ENCODE measurements around the gene GMDS. TPM values are rescaled to one million over a fixed set of nuclear protein-coding genes. Genes with fewer than 3 reads are reported as not detected.
A peak's percentile ranks its signal among the peaks of the same experiment; 100 is the strongest.

The GMDS gene
- total and polyA plus RNA-seq, 2 of the 4 experiments (the other 2 are of a cell fraction) = 7.3 to 21.9 TPM

DNA sequence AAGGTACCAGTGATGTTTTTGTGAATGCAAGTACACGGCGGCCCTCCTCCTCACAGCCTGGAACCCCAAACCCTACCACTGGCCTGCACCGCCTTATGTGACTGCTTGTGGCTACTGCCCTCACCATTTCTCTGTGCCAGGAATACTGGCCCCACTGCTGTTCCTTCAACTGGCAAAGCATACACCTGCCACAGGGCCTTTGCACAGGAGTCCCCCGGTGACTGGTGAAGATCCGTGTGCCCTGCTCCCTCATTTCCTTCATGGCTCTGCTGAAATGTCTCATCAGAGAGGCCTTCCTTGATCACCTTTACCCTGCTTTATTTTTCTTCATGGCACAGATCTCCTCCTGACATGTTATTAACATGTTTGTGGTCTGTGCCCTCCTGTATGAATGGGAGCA is 581.9 kb downstream of the GMDS start:
- intact Hi-C loops (cut with micrococcal nuclease) = loop anchor here (2.0 kb wide), 1 partner anchor 53 kb away; no protein-coding TSS in a partner anchor
- TF ChIP-seq MXI1 (IDR thresholded peaks at IDR 0.05; ENCODE audit: borderline replicate concordance, low read depth, low read length) = no peak
- TF ChIP-seq, protein P1, sequence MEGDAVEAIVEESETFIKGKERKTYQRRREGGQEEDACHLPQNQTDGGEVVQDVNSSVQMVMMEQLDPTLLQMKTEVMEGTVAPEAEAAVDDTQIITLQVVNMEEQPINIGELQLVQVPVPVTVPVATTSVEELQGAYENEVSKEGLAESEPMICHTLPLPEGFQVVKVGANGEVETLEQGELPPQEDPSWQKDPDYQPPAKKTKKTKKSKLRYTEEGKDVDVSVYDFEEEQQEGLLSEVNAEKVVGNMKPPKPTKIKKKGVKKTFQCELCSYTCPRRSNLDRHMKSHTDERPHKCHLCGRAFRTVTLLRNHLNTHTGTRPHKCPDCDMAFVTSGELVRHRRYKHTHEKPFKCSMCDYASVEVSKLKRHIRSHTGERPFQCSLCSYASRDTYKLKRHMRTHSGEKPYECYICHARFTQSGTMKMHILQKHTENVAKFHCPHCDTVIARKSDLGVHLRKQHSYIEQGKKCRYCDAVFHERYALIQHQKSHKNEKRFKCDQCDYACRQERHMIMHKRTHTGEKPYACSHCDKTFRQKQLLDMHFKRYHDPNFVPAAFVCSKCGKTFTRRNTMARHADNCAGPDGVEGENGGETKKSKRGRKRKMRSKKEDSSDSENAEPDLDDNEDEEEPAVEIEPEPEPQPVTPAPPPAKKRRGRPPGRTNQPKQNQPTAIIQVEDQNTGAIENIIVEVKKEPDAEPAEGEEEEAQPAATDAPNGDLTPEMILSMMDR (conservative IDR thresholded peaks at IDR 0.05; ENCODE audit: low read depth, low read length) = no peak
- no peak for TF ChIP-seq CHD1 (IDR thresholded peaks at IDR 0.05; ENCODE audit: low read depth, low read length)
- TF ChIP-seq FOS (IDR thresholded peaks at IDR 0.05; ENCODE audit: low read depth, low read length) = no peak
- TF ChIP-seq BHLHE40 (IDR thresholded peaks at IDR 0.05; ENCODE audit: low read depth, low read length) = no peak
- TF ChIP-seq RAD21 (IDR thresholded peaks at IDR 0.05; ENCODE audit: low read length) = no peak
- TF ChIP-seq, protein P2, sequence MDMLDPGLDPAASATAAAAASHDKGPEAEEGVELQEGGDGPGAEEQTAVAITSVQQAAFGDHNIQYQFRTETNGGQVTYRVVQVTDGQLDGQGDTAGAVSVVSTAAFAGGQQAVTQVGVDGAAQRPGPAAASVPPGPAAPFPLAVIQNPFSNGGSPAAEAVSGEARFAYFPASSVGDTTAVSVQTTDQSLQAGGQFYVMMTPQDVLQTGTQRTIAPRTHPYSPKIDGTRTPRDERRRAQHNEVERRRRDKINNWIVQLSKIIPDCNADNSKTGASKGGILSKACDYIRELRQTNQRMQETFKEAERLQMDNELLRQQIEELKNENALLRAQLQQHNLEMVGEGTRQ (IDR thresholded peaks at IDR 0.05; ENCODE audit: low read depth, low read length) = no peak
- no peak for TF ChIP-seq ELK1 (IDR thresholded peaks at IDR 0.05; ENCODE audit: borderline replicate concordance, low read depth, low read length)
- TF ChIP-seq NFE2L2 (IDR thresholded peaks at IDR 0.05; ENCODE audit: low read depth, low read length) = no peak

More for the DNA sequence above, 581.9 kb downstream of the GMDS start:
- no peak for DNase-seq
- CTCF ChIA-PET = interaction anchor here (1.0 to 1.4 kb wide), 2 partner anchors 14 to 23 kb away, joined by 3 to 4 read pairs; no protein-coding TSS in a partner anchor
- no peaks in the 10 kb centered on the region for H3K9me3 ChIP-seq (ENCODE audit: control insufficient read depth, insufficient read depth, low read length)
- no peak overlapping the region for H2BK5ac ChIP-seq (ENCODE audit: low read depth, low read length, poor library complexity, severe bottlenecking)
- H3K4me3 ChIP-seq (ENCODE audit: insufficient read depth, low read depth, low read length) = no peak overlapping the region
- peak overlapping the region; percentile 6 to 59; a peak in 2 of 4 replicates for H4K8ac ChIP-seq (ENCODE audit: low read depth in 2 of 2, low read length in 2 of 2)
- in situ Hi-C loops (cut with MboI; ENCODE audit: low sequenced_read_pairs) = no loop called here
- H4K20me1 ChIP-seq (ENCODE audit: insufficient read depth, low read length) = no peaks in the 10 kb centered on the region
- dilution Hi-C loops (cut with HindIII; ENCODE audit: low sequenced_read_pairs, unreplicated experiment) = no loop called here
- 100% methylated on average over 1 of the region's 5 CpGs; no CpG with 5 or more reads in 1 of the 2 experiments for WGBS, 2 experiments (ENCODE audit: extremely low coverage in 2 of 2, insufficient read length in 1 of 2)
- no peak for ATAC-seq (ENCODE audit: low read depth)
- H3K27ac ChIP-seq (ENCODE audit: insufficient read depth, low read length) = peak overlapping the region; percentile 95; the same call in 1 of the 2 replicates
- POLR2A ChIA-PET (ENCODE audit: unreplicated experiment) = no interaction called here
- peak overlapping the region; percentile 54 for H2AK5ac ChIP-seq (ENCODE audit: low read depth, low read length)
- H3K14ac ChIP-seq (replicated peaks; ENCODE audit: low read depth, low read length) = no peak overlapping the region
- H2BK20ac ChIP-seq (ENCODE audit: low read depth, low read length) = peak overlapping the region; percentile 29; the same call in 1 of the 2 replicates
- peak overlapping the region; percentile 29; the same call in 1 of the 2 replicates for H4K91ac ChIP-seq (ENCODE audit: insufficient read depth, low read depth, low read length)
- peaks cover 24% of the 10 kb centered on the region for H3K4me1 ChIP-seq (ENCODE audit: control insufficient read depth, insufficient read depth, low read length)
- peaks cover 17% of the 10 kb centered on the region for H3K9me1 ChIP-seq (ENCODE audit: insufficient read depth, low read length)
- no peak overlapping the region for H3K23ac ChIP-seq (ENCODE audit: low read depth, low read length)
- no peak overlapping the region for H3K56ac ChIP-seq (ENCODE audit: extremely low read depth, insufficient read depth, low read length)
- H2AK9ac ChIP-seq (replicated peaks; ENCODE audit: low read depth, low read length, poor library complexity) = no peak overlapping the region
- no peak overlapping the region for H3K9ac ChIP-seq (ENCODE audit: low read depth, low read length)
- H3K79me1 ChIP-seq (ENCODE audit: low read depth in 1 of 2, low read length in 2 of 2) = no peaks in the 10 kb centered on the region
- no peak overlapping the region for H2AFZ ChIP-seq (replicated peaks; ENCODE audit: low read length, poor library complexity)
- H3K4me2 ChIP-seq (ENCODE audit: low read depth, low read length) = no peak overlapping the region
- H2BK15ac ChIP-seq (ENCODE audit: low read depth, low read length) = peak overlapping the region; percentile 32; the same call in 1 of the 3 replicates
- no peaks in the 10 kb centered on the region for H3K27me3 ChIP-seq (ENCODE audit: control insufficient read depth, insufficient read depth, low read length)
- H3K4ac ChIP-seq (ENCODE audit: low read depth, low read length) = peak overlapping the region; percentile 49
- H3K36me3 ChIP-seq (ENCODE audit: control insufficient read depth, insufficient read depth, low read length) = no peaks in the 10 kb centered on the region
- H2BK120ac ChIP-seq (ENCODE audit: low read depth, low read length) = peak overlapping the region; percentile 56
- peak overlapping the region; percentile 83; the same call in 1 of the 2 replicates for H3K18ac ChIP-seq (ENCODE audit: low read depth, low read length)
- H4K5ac ChIP-seq (ENCODE audit: low read depth, low read length) = peak overlapping the region; percentile 19; the same call in 1 of the 2 replicates
- no TSS peak for BruUV-seq (replicated peaks)
